HG02623 (cell line): ENCODE results near the gene GNG4.
"Not testable (repeated sequence)": the region's sequence is repeated elsewhere in the genome, so short reads cannot be mapped to it uniquely, and the experiment has no call there.

Experiments
- ATAC-seq: cut with Tn5 transposase; IDR thresholded peaks from one replicate; pipeline ENCODE4 v1.9.1; 2021; ENCODE audit warnings: moderate library complexity; ENCODE audit not compliant: unreplicated experiment

GNG4 gene

DNA sequence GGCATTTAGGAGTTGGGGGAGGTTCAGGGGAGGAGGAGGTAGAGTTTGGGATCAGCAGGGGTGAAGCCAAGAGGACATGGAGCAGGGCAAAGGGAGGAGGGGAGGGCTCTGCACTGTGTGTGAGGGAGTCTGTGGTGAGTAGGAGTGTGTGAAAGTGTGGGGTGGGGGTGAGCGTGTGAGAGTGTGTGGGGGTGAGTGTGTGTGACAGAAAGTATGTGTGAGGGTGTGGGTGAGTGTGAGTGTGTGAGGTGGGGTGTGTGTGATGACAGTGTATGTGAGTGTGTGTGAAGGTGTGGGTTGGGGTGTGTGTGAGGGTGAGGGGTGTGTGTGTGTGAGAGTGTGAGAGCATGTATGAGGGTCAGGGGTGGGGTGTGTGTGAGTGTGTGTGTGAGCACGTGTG is 62.6 kb downstream of the GNG4 start:
- no peak for ATAC-seq

DNA sequence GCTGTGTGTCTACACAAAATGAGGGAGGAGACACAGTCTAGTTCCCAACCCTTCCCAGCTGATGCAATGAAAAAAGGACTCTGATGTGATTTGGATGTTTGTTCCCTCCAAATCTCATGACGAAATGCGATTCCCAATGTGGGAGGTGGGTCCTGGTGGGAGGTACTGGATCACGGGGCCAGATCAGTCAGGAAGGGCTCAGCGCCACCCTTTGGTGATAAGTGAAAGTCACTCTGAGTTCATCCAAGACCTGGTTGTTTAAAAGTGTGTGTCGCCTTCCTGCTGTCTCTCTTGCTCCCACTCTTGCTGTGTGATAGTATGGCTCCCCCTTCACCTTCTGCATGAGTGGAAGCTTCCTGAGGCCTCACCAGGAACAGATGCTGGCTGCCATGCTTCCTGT is 63.2 kb downstream of the GNG4 start:
- ATAC-seq, result no peak

GRCh38 chr1:235584973-235585372 is 64.6 kb downstream of the GNG4 start:
- ATAC-seq, result no peak

GRCh38 chr1:235583511-235584001 is 66.0 kb downstream of the GNG4 start:
- no peak for ATAC-seq

GRCh38 chr1:235582130-235582529 is 67.5 kb downstream of the GNG4 start:
- no peak for ATAC-seq

- no peak for ATAC-seq
Observed at GRCh38 chr1:235579891-235580290, 69.7 kb downstream of the GNG4 start.

DNA sequence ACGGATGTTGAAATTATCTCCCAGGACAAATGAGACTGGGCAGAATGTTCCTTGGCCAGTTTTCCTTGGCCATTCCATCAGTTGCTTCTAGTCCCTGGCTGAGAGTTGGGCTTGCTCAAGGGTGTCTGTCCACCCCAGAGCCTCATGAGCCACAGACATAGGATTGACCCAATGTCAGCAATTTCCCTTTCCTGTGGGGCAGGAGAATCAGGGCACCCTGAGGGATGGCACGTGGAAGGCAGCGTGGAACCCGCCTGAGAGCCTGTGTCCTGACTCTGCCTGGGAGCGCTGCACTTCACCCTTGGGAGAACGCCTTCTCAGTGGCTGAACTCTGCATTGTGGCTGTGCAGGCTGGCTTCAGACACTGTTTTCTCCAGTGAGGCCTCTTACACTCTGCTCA is 74.0 kb downstream of the GNG4 start:
- no peak for ATAC-seq

GRCh38 chr1:235573880-235574279 is 75.7 kb downstream of the GNG4 start:
- no peak for ATAC-seq

GRCh38 chr1:235572971-235573370 is 76.6 kb downstream of the GNG4 start:
- not testable (repeated sequence) for ATAC-seq

DNA sequence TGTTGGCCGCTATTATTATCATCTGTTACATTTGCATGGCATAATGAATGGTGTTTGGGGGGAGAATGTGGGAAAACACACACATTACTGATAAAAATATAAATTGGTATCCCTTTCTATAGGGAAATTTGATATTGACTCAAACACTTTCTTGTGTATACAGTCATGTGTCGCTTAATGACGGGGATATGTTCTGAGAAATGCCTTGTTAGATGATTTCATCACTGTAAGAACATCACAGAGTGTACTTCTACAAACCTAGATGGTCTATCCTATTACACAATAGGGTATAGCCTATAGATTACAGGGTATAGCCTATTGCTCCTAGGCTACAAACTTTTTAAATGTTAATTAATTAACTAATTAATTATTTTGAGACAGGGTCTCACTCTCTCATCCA is 78.1 kb downstream of the GNG4 start:
- ATAC-seq, result no peak

- no peak for ATAC-seq
Observed at GRCh38 chr1:235567812-235568503, 81.6 kb downstream of the GNG4 start.

- no peak for ATAC-seq
Observed at GRCh38 chr1:235566084-235566483, 83.5 kb downstream of the GNG4 start.

DNA sequence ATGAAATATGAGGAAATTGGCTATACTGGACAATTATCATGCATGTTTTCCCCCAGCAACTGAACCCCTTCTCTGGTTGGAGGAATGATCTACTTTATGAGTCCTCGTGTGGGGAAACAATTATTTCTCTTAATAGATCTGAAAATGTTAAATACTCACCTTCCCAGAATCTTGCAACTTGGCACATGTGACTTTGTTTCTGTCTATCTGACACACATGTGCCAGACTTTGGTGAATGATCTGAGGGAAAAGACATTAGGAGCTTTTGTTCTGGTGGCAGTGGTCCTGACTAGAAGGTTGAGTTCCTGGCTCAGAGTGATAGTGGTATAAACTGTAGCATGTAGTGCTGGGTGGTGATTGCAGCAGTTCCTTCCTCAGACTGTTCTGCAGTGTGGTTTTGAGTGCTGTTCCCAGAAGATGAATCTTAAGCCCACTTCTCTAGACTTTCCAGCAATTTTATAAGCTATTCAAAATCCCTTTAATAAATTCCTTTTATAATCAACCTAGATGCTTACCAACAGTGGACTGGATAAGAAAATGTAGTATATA is 86.0 kb downstream of the GNG4 start:
- ATAC-seq, result no peak

DNA sequence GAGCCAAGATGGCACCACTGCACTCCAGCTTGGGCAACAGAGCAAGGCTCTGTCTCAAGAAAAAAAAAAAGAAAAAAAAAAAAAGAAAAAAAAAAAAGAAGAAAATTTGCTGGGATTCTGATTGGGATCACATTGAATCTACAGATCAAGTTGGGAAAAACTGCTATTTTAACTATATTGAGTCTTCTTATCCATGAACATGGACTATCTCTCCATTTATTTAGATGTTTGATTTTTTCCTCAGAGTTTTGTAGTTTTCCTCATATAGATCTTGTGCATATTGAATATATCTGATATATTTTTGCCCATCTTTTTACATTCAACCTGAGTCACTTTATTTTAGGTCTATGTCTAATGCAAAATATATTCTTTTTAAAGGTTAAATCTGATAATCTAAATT is 87.0 kb downstream of the GNG4 start:
- ATAC-seq, result no peak

GRCh38 chr1:235558621-235559169 is 90.9 kb downstream of the GNG4 start:
- no peak for ATAC-seq

- no peak for ATAC-seq
Observed at GRCh38 chr1:235557495-235557894, 92.1 kb downstream of the GNG4 start.

- no peak for ATAC-seq
Observed at GRCh38 chr1:235556807-235557206, 92.8 kb downstream of the GNG4 start.

DNA sequence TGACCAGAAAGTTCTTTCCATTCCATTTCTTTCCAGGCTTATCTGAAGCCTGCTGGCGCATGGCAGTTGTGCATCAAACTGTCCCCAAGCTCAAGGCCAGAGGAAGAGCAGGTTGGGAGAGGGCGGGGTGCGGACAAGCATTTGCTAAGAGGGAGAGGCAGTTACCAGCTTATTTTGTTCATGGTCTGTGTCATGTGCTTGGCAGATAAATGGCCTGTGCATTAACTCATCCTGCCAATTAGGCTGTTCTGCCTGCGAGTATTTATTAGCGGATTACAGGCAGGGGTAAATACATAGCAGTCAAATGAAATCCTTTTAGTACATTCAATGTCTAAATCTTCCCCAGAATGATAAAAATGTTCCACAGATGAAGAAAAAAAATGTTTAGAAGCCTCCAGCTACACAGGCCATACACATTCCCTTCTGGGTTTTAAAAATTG is 96.5 kb downstream of the GNG4 start:
- ATAC-seq, result no peak

DNA sequence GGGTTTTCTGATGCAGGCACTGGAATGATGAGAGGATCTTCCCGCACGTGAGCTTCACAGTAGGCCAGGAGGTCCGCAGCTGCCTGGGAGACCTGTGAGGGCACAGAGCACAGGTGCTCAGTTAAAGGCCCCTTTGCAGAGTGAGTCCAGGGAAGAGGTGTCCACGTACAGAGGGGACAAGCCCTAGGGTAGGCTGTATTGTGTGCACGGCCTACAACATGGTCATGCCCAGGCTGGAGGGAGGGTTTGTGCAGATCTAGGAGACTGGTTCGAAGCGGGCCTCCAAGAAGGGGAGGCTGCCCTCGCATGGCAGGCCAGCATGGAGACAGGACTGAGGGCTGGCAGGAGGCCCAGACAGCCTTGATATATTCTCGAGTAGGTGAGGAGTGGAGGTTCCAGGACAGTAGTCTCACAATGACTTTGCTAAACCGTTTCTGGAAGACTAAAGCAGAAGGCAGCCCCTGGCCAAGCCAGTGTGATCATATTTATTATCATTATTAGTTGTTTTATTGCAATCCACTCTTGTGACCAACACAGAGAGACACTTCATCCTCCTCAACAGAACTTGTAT is 97.4 kb downstream of the GNG4 start:
- ATAC-seq, result no peak

DNA sequence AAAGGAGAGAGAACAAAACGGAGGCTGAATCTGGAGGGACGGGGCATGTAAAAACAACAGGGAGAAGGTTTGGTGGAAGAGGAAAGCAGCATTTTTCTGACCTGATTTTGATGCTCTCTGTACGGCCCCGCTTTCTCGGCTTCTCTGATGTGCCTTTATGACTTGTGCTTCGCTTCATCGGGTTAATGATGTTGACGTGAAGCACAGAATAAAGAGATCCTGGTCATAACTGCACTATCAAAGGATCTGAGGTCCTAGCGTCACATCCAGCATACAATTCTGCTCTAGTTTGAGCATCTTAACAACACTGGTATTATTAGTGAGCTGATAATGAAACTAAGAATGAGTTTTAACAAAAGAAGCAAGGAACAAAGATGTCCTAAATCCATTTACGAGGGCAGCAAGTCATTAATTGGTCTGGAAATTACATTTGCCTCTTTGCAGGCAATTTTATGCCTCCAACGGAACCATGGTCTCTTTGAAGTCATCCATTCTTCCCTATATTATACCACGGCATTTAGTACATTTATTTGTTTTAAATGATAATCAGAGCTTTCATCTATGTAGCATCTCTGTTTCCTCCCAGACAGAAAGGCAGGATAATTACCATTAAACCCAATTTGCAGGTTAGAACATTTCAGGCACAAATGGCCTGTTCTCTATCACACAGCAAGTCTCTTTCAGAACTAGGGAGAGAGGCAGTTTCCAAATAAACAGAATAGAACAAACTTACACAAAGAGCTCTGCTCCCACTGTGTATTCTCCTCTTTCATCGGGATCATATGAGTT is 100.0 kb downstream of the GNG4 start:
- no peak for ATAC-seq
